WERI-Rb-1 (cell line): ENCODE data around the gene PRKCH.

Experiments used
- DNase-seq: peaks from one replicate; pipeline ENCODE4 v3.0.0-alpha.2; 2020
- H3K27ac ChIP-seq: fragments of 250-450 bp; sonication (Bioruptor Pico); 2 replicates; pipeline ENCODE4 v1.5.1; 2020; ENCODE audit warnings: mild to moderate bottlenecking, moderate library complexity
- H3K27me3 ChIP-seq: fragments of 250-450 bp; sonication (Bioruptor Pico); 2 replicates; pipeline ENCODE4 v1.5.1; 2021; ENCODE audit warnings: mild to moderate bottlenecking, low read depth, moderate library complexity; ENCODE audit not compliant: insufficient read depth, severe bottlenecking
- H3K36me3 ChIP-seq: fragments of 250-450 bp; sonication (Bioruptor Pico); 2 replicates; pipeline ENCODE4 v1.5.1; 2020; ENCODE audit warnings: mild to moderate bottlenecking, moderate library complexity
- H3K4me3 ChIP-seq: 2 replicates; pipeline ENCODE4 v1.5.1; 2011; ENCODE audit warnings: low read depth, mild to moderate bottlenecking, control low read depth, low read length
- H3K9me3 ChIP-seq: fragments of 250-450 bp; sonication (Bioruptor Pico); 2 replicates; pipeline ENCODE4 v1.5.1; 2021; ENCODE audit warnings: mild to moderate bottlenecking, moderate library complexity; ENCODE audit not compliant: severe bottlenecking
- TF ChIP-seq, protein P1 (sequence below): IDR thresholded peaks from 2 replicates; pipeline ENCODE4 v1.5.1; 2011; ENCODE audit warnings: low read depth, mild to moderate bottlenecking, control low read depth, inconsistent platforms, low read length

The PRKCH gene

DNA sequence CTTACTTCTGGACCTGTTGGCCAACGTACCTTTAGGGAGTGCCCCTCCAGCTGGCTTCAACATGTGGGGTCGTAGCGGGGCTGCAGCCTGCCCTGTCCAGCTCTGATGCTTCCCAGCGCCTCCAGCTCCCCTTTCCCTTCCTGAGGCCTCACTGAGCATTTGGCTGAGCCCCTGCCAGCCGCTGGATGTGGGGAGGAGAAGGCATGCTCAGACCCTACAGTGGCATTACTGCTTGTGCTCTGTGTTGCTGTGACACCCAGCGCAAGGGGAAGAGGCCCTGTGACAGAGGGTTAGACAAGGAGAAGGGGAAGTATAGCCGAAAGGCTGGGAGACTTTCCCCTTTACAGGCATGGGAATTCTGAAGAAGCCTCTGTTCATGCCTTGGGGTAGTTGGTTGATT is 145.9 kb downstream of the PRKCH start:
- Histone ChIP-seq H3K36me3 (no peaks in the 10 kb centered on the region), H3K27me3 (no peaks in the 10 kb centered on the region), H3K27ac (no peak overlapping the region), H3K9me3 (no peaks in the 10 kb centered on the region), H3K4me3 (no peak overlapping the region)
- DNase-seq: no peak
- TF ChIP-seq, protein P1, sequence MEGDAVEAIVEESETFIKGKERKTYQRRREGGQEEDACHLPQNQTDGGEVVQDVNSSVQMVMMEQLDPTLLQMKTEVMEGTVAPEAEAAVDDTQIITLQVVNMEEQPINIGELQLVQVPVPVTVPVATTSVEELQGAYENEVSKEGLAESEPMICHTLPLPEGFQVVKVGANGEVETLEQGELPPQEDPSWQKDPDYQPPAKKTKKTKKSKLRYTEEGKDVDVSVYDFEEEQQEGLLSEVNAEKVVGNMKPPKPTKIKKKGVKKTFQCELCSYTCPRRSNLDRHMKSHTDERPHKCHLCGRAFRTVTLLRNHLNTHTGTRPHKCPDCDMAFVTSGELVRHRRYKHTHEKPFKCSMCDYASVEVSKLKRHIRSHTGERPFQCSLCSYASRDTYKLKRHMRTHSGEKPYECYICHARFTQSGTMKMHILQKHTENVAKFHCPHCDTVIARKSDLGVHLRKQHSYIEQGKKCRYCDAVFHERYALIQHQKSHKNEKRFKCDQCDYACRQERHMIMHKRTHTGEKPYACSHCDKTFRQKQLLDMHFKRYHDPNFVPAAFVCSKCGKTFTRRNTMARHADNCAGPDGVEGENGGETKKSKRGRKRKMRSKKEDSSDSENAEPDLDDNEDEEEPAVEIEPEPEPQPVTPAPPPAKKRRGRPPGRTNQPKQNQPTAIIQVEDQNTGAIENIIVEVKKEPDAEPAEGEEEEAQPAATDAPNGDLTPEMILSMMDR: no peak

DNA sequence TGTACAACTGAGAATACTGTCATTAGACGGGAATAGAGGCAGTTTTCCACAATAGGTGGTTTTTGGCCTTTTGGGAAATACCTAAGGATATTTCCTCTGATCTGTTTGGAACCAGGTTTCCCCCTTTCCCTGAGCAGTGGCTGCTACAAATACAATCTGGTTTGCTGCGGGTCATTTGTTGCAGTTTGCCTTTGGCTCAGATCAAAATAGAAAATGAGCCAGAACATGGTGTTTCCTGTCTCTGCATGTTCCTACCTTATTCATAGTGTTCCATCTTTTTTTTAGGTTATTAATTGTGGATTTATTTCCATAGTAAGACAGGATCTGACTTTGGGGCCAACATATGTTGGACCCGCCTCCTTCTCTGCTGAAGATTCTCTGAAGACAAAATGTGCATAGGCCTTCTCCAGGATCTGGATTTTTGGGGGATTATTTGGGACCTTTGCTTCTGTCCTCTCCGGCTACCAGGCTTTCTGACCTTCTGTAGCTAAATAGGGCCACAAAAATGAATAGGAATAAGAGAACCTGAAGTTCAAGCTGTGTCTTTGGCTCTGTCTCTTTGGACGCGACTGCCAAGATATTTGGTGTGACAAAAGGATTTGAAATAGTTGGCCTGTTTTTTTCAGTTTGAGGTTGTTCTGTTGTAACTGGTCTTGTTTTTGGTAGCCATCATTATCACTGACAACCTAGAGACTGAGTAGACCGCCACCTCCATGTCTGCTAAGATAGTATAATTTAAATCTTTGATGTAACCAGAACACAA is 146.9 kb downstream of the PRKCH start:
- no peak for DNase-seq
- H3K9me3 ChIP-seq: no peaks in the 10 kb centered on the region
- H3K27ac ChIP-seq: no peak overlapping the region
- H3K36me3 ChIP-seq: no peaks in the 10 kb centered on the region
- TF ChIP-seq, protein P1: no peak
- H3K4me3 ChIP-seq: no peak overlapping the region
- no peaks in the 10 kb centered on the region for H3K27me3 ChIP-seq

DNA sequence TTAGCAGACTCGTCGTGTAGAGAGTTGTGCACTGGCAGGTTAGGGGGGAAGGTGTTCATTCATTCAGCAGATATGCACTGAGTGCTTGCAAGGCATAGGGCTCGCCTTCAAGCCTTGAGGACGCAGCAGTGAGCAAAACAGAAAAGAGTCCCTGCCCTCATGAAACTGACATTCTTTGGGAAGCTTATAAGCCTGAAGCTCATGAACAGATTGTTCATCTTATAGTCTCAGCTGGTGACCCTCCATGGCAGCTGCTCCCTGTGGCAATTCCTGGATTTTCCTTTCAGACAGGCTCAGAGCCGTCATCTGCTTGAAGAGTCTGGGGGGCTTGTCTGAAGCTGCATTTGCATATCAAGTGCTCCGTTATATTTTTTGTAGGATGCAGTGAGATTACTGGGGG is 148.4 kb downstream of the PRKCH start:
- TF ChIP-seq, protein P1: no peak
- H3K4me3 ChIP-seq: no peak overlapping the region
- DNase-seq: peak; percentile 38
- no peaks in the 10 kb centered on the region for H3K36me3 ChIP-seq
- no peaks in the 10 kb centered on the region for H3K9me3 ChIP-seq
- no peaks in the 10 kb centered on the region for H3K27me3 ChIP-seq
- H3K27ac ChIP-seq: no peak overlapping the region

DNA sequence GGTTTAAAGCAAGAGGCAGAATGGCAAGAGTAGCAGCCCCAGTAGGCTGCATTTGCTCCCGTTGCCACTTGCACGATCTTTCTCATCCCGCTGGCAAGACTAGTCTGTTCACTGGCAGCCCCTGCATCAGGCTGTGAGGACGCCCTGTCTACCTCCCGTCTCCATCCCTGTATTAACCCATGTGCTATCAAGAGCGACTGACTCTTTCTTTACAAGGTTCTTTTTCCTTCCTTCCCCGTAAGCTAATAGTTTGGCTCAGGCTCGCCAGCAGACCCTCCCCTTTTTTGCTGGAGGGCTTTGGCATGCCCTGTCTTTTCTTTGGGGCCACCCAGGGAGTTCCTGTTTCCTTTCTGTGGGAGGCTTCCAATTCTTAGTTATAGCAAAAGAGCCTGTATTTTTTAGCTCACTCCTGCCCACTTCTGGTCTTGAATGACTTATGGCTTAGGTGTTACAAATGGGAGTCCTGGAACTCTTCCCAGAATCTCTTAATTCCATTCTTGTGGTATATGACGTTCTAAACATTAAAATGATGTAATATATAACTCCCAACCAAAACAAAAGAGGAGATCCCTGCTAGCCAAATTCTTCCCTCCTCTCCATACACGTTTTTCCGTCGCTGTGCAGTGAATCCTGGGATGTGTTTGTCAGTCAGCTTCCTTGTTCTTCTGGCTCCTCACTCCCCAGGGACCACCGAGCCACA is 149.0 kb downstream of the PRKCH start:
- Histone ChIP-seq H3K36me3 (no peaks in the 10 kb centered on the region), H3K27me3 (no peaks in the 10 kb centered on the region), H3K9me3 (no peaks in the 10 kb centered on the region), H3K4me3 (no peak overlapping the region), H3K27ac (no peak overlapping the region)
- TF ChIP-seq, protein P1: no peak
- DNase-seq: no peak

DNA sequence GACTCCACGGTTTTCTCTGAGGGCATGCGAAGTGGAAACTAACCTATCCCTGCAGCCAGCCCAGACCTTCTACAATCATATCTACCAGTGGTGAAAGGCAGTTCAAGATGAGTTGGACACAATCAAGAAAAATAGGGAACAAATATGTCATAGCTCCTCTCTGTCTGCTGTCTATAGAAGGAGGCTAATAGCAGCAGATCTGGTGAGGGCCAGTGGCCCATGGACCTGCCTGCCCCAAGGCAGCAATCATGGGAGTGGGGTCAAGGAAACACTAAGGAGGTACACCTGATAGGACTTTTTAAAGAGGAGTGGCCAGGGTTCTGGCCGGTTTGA is 149.5 kb downstream of the PRKCH start:
- no peaks in the 10 kb centered on the region for H3K27me3 ChIP-seq
- no peak overlapping the region for H3K27ac ChIP-seq
- no peak overlapping the region for H3K4me3 ChIP-seq
- no peaks in the 10 kb centered on the region for H3K9me3 ChIP-seq
- no peaks in the 10 kb centered on the region for H3K36me3 ChIP-seq
- TF ChIP-seq, protein P1: no peak
- no peak for DNase-seq
